GM08714 (cell line): ENCODE measurements around the gene BANF1.

Experiments used
- H3K4me3 ChIP-seq: fragments of 200-500 bp; sonication (Bioruptor generic); 2 replicates; pipeline ENCODE4 v1.5.1; 2014; ENCODE audit warnings: mild to moderate bottlenecking, low read length, inconsistent platforms
- ZNF274 ChIP-seq: IDR thresholded peaks from 2 replicates; pipeline ENCODE4 v1.6.1; 2012; ENCODE audit warnings: mild to moderate bottlenecking, low read depth, low read length

The BANF1 gene

GRCh38 chr11:66001942-66002647, at the start of gene BANF1, which contains the start of gene EIF1AD:
TSS of gene BANF1 (plus strand) at chr11:66002503. CDS start at chr11:66003251, 748 bp downstream.
TSS of gene EIF1AD (minus strand) at chr11:66002157. CDS start at chr11:66000389, 1,768 bp downstream.
- H3K4me3 ChIP-seq = peak within 1 kb of the TSS; percentile 75
- no peak for TF ChIP-seq ZNF274

GRCh38 chr11:65953471-65953870, 48.8 kb upstream of the BANF1 start:
- no peak for TF ChIP-seq ZNF274
- H3K4me3 ChIP-seq = no peak overlapping the region

- H3K4me3 ChIP-seq = no peak overlapping the region
- no peak for TF ChIP-seq ZNF274
Observed at GRCh38 chr11:65954771-65955170, 47.5 kb upstream of the BANF1 start.

GRCh38 chr11:65958291-65958690, 44.0 kb upstream of the BANF1 start:
- no peak overlapping the region for H3K4me3 ChIP-seq
- TF ChIP-seq ZNF274 = no peak

GRCh38 chr11:65958774-65959420, 43.4 kb upstream of the BANF1 start:
- no peak overlapping the region for H3K4me3 ChIP-seq
- no peak for TF ChIP-seq ZNF274

- no peak for TF ChIP-seq ZNF274
- H3K4me3 ChIP-seq = peak overlapping the region; percentile 71
Observed at GRCh38 chr11:65960824-65961266, 41.5 kb upstream of the BANF1 start.

GRCh38 chr11:65961267-65962140, 40.8 kb upstream of the BANF1 start, which contains the start of gene SART1:
TSS of gene SART1 (plus strand) at chr11:65961734. CDS start at chr11:65961781, 47 bp downstream.
- TF ChIP-seq ZNF274 = no peak
- peak within 1 kb of the TSS; percentile 71 for H3K4me3 ChIP-seq

GRCh38 chr11:65962141-65962564, 40.1 kb upstream of the BANF1 start:
- peak overlapping the region; percentile 71 for H3K4me3 ChIP-seq
- no peak for TF ChIP-seq ZNF274

GRCh38 chr11:65964906-65965305, 37.4 kb upstream of the BANF1 start:
- no peak for TF ChIP-seq ZNF274
- H3K4me3 ChIP-seq = no peak overlapping the region

GRCh38 chr11:65965986-65966762, 36.1 kb upstream of the BANF1 start:
- H3K4me3 ChIP-seq = no peak overlapping the region
- no peak for TF ChIP-seq ZNF274

GRCh38 chr11:65967329-65967934, 34.9 kb upstream of the BANF1 start:
- no peak overlapping the region for H3K4me3 ChIP-seq
- TF ChIP-seq ZNF274 = no peak

- no peak overlapping the region for H3K4me3 ChIP-seq
- no peak for TF ChIP-seq ZNF274
Observed at GRCh38 chr11:65968600-65969482, 33.5 kb upstream of the BANF1 start.
